WI38 (cell line): Measurements from ENCODE around the gene PNPLA8.
A peak's percentile ranks its signal among the peaks of the same experiment; 100 is the strongest.

ENCODE experiments used
- H3K4me3 ChIP-seq: 2 replicates; pipeline ENCODE4 v1.5.1; 2011; ENCODE audit warnings: low read depth, mild to moderate bottlenecking, control low read depth, low read length
- TF ChIP-seq, protein P1 (sequence below): IDR thresholded peaks from 2 replicates; pipeline ENCODE4 v1.5.1; 2012; ENCODE audit warnings: low read depth, mild to moderate bottlenecking, control low read depth, low read length

Gene PNPLA8

DNA sequence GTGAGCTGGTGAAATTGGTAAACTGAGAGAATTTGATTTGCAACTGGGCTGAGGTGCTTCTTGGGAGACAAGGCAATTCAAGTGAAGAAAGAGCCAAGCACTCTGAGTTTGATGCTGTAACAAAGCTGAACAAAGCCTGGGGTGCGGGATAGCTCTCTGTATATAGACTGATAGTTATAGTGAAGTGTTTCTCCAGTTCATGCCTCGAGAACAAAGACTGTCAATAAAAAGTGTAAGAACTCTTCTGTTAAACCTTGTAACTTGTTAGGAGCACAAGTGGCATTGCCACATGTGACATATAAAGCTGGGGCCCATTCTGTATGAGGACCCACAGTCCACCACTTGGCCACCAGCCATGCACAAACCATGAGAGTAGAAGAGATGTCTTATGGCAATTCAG is 11.3 kb upstream of the PNPLA8 start:
- H3K4me3 ChIP-seq: no peak overlapping the region
- TF ChIP-seq, protein P1, sequence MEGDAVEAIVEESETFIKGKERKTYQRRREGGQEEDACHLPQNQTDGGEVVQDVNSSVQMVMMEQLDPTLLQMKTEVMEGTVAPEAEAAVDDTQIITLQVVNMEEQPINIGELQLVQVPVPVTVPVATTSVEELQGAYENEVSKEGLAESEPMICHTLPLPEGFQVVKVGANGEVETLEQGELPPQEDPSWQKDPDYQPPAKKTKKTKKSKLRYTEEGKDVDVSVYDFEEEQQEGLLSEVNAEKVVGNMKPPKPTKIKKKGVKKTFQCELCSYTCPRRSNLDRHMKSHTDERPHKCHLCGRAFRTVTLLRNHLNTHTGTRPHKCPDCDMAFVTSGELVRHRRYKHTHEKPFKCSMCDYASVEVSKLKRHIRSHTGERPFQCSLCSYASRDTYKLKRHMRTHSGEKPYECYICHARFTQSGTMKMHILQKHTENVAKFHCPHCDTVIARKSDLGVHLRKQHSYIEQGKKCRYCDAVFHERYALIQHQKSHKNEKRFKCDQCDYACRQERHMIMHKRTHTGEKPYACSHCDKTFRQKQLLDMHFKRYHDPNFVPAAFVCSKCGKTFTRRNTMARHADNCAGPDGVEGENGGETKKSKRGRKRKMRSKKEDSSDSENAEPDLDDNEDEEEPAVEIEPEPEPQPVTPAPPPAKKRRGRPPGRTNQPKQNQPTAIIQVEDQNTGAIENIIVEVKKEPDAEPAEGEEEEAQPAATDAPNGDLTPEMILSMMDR: no peak

DNA sequence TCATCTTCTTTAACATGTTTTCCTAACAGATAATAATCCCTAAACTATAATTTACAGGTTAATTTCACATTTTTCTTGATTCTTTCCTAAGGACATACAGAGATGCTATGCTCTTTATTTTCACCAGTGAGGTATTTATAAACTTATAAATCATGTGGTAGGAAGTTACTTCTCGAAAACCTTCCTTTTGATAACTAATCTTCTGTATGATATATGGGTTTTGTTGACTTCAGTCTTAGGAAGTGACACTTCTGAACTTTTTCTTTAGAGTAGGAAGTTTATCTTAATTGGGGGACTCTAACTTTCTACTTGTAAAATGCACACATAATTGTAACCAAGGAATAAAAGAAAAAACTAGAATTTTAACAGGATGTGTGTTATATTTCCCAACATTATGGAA is 9.8 kb upstream of the PNPLA8 start:
- TF ChIP-seq, protein P1: no peak
- H3K4me3 ChIP-seq: no peak overlapping the region

DNA sequence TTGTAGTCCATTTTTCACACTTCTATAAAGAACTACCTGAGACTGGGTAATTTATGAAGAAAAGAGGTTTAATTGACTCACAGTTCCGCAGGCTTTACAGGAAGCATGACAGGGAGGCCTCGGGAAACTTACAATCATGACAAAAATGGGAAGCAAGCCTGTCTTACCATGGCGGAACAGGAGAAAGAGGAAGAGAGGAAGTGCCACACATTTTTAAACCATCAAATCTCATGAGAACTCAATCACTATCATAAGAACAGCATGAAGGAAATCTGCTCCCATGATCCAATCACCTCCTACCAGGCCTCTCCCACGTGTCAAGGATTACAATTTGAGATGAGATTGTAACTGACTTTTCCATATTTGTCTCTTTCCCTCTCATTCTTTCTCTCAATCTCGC is 9.3 kb upstream of the PNPLA8 start:
- H3K4me3 ChIP-seq: no peak overlapping the region
- TF ChIP-seq, protein P1: no peak

DNA sequence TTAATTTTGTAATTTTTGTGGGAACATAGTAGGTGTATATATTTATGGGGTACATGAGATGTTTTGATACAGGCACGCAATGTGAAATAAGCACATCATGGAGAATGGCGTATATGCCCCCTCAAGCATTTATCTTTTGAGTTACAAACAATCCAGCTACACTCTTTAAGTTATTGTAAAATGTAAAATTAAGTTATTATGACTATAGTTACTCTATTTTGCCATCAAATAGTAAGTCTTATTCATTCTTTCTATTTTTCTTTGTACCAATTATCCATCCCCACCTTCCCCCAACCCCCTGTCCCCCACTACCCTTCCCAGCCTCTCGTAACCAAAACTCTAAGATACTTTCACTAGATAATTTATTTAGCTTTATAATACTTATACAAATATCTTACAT is 7.8 kb upstream of the PNPLA8 start:
- TF ChIP-seq, protein P1: no peak
- H3K4me3 ChIP-seq: no peak overlapping the region

DNA sequence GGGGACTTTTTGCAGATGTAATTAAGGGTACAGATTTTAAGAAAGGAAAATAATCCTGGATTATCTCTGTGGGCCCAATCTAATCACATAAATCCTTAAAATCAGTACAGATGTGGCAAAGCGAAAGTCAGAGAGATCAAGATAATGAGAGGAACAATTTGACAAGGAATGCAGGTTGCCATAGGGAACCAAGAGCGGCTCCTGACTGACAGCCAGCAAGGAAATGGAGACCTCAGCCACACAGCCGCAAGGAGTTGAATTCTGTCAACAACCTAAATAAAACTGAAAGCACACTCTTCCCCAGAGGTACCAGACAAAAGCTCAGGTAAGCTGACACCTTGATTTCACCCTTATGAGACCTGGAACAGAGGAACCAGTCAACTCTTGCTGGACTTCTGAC is 3.4 kb upstream of the PNPLA8 start:
- H3K4me3 ChIP-seq: no peak overlapping the region
- TF ChIP-seq, protein P1: no peak

DNA sequence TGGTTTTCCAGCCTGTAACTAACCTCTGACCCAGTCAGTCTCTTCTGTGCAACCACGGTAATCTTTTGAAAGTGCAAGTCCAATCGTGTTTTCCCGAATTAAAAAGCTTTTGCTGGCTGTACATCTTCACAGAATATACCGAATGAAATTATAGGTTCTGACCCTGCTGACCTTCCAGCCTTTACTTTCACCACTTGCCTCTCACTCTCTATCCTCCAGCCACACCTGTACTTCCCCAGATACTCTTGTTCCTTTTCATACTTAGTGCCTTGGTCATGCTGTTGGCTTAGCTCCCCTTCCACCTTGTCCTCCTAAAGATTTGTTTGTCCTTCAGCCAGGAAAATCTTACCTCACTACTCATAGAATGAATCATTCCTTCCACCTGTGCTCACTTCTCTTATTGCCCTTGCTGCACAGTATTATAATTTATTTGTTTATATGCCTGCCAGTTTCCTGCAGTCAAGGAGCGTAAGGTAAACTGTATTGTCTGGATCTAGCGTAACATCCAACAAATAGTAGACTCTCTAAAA is 2.3 kb upstream of the PNPLA8 start:
- TF ChIP-seq, protein P1: no peak
- no peak overlapping the region for H3K4me3 ChIP-seq

DNA sequence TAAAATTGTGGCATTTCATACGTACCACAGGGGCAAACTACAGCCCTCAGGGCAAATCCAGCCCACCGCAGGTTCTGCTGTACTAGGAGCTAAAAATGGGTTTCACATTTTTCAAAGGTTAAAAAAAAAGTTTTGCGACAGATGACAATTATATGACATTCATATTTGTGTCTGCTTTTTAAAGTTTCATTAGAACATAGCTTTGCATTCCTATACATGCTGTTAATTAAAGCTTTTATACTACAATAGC is 758 bp upstream of the PNPLA8 start:
- H3K4me3 ChIP-seq: peak overlapping the region; percentile 73
- TF ChIP-seq, protein P1: no peak
